Vagina (tissue), 2 donors: ENCODE measurements around the gene NTRK1. TPM values are rescaled to one million over a fixed set of nuclear protein-coding genes. Genes with fewer than 3 reads are reported as not detected.

Experiments used
- DNase-seq, 2 donors: peaks; one replicate each; pipeline ENCODE4 v3.0.0-alpha.2; 2017; ENCODE audit errors: extremely low spot score in 2 of 2
- H3K27ac ChIP-seq: fragments of 200-600 bp; sonication (generic); one replicate; pipeline ENCODE4 v1.5.1; 2019
- H3K27me3 ChIP-seq: fragments of 200-600 bp; sonication (generic); one replicate; pipeline ENCODE4 v1.5.1; 2019
- H3K36me3 ChIP-seq, 2 donors: fragments of 200-600 bp; sonication (generic); one replicate each; pipeline ENCODE4 v1.5.1; 2017 to 2019
- H3K4me1 ChIP-seq: fragments of 200-600 bp; sonication (generic); one replicate; pipeline ENCODE4 v1.5.1; 2019
- H3K4me3 ChIP-seq, 2 donors: fragments of 200-600 bp; sonication (generic); 1 replicate in 1 of 2; 2 replicates in 1 of 2; pipeline ENCODE4 v1.5.1; 2016 to 2019
- H3K9me3 ChIP-seq: fragments of 200-600 bp; sonication (generic); one replicate; pipeline ENCODE4 v1.5.1; 2019
- CTCF ChIP-seq, 3 experiments: fragments of 450-650 bp in 2 of 3; fragments of 200-600 bp in 1 of 3; sonication (generic) in 1 of 3; IDR thresholded peaks; one replicate each; pipeline ENCODE4 v1.5.1; 2017 to 2019; ENCODE audit warnings: antibody characterized with exemption in 3 of 3, mild to moderate bottlenecking in 2 of 3, moderate library complexity in 2 of 3
- POLR2A ChIP-seq, 2 donors: fragments of 450-650 bp; IDR thresholded peaks; one replicate each; pipeline ENCODE4 v1.6.1; 2017; ENCODE audit warnings: antibody characterized with exemption in 2 of 2, mild to moderate bottlenecking in 2 of 2, moderate library complexity in 2 of 2
- POLR2AphosphoS5 ChIP-seq, 2 donors: sonication (generic); formaldehyde crosslinking; IDR thresholded peaks; one replicate each; pipeline ENCODE4 v1.9.0; 2017; ENCODE audit warnings: antibody characterized with exemption in 2 of 2, mild to moderate bottlenecking in 2 of 2, low read depth in 1 of 2; ENCODE audit not compliant: insufficient read depth in 1 of 2
- intact Hi-C: fragments of 100-400 bp; cut with DNase I; formaldehyde crosslinking; loops from one replicate; pipeline ENCODE4 v1.15.1; 2023
- total RNA-seq: library from RNA; depleted of rRNA; stranded (reverse); fragments of >200 nt; gene quantifications from one replicate; pipeline ENCODE4 v1.2.3, GENCODE V29; 2016

The NTRK1 gene
- total RNA-seq, 1 donor from 2014 or later = 2.9 TPM

- Histone ChIP-seq H3K27ac (no peak overlapping the region), H3K36me3 (no peaks in the 10 kb centered on the region), H3K9me3 (no peaks in the 10 kb centered on the region), H3K4me3 (peak overlapping the region in 1 of 2 donors; percentile 33), H3K27me3 (peaks cover 16% of the 10 kb centered on the region), H3K4me1 (peaks cover 24% of the 10 kb centered on the region)
- DNase-seq = no peak
- TF ChIP-seq CTCF (IDR thresholded peaks at IDR 0.05) (peak; percentile 38 to 61 (median 43)), POLR2AphosphoS5 (IDR thresholded peaks at IDR 0.05; ENCODE audit: insufficient read depth in 1 of 2, low read depth in 1 of 2) (no peak), POLR2A (IDR thresholded peaks at IDR 0.05) (no peak)
- intact Hi-C loops = loop anchor here (10.0 kb wide), 1 partner anchor 137 kb away; no protein-coding TSS in a partner anchor
Measured at GRCh38 chr1:156927215-156928042, 66.8 kb downstream of the NTRK1 start.

GRCh38 chr1:156928043-156928602 lies 67.5 kb downstream of the NTRK1 start:
- H3K9me3 ChIP-seq = no peaks in the 10 kb centered on the region
- TF ChIP-seq POLR2A (IDR thresholded peaks at IDR 0.05) (no peak), CTCF (IDR thresholded peaks at IDR 0.05) (no peak), POLR2AphosphoS5 (IDR thresholded peaks at IDR 0.05; ENCODE audit: insufficient read depth in 1 of 2, low read depth in 1 of 2) (no peak)
- peaks cover 16% of the 10 kb centered on the region for H3K27me3 ChIP-seq
- H3K27ac ChIP-seq = no peak overlapping the region
- H3K4me3 ChIP-seq = peak overlapping the region in 1 of 2 donors; percentile 33
- peaks cover 22% of the 10 kb centered on the region for H3K4me1 ChIP-seq
- no peaks in the 10 kb centered on the region for H3K36me3 ChIP-seq
- intact Hi-C loops = loop anchor here (10.0 kb wide), 1 partner anchor 137 kb away; no protein-coding TSS in a partner anchor
- DNase-seq = no peak

GRCh38 chr1:156929596-156930238 lies 69.1 kb downstream of the NTRK1 start:
- Histone ChIP-seq H3K4me3 (no peak overlapping the region), H3K27me3 (peaks cover 7% of the 10 kb centered on the region), H3K4me1 (peaks cover 9% of the 10 kb centered on the region), H3K9me3 (no peaks in the 10 kb centered on the region), H3K27ac (no peak overlapping the region), H3K36me3 (no peaks in the 10 kb centered on the region)
- TF ChIP-seq POLR2AphosphoS5 (IDR thresholded peaks at IDR 0.05; ENCODE audit: insufficient read depth in 1 of 2, low read depth in 1 of 2) (no peak), POLR2A (IDR thresholded peaks at IDR 0.05) (no peak), CTCF (IDR thresholded peaks at IDR 0.05) (no peak)
- intact Hi-C loops = loop anchor here (10.0 kb wide), 1 partner anchor 135 kb away; no protein-coding TSS in a partner anchor
- DNase-seq = no peak

- no peak for DNase-seq
- Histone ChIP-seq H3K27ac (no peak overlapping the region), H3K4me1 (peaks cover 9% of the 10 kb centered on the region), H3K9me3 (no peaks in the 10 kb centered on the region), H3K4me3 (no peak overlapping the region), H3K27me3 (peaks cover 7% of the 10 kb centered on the region), H3K36me3 (no peaks in the 10 kb centered on the region)
- no peak for TF ChIP-seq POLR2A (IDR thresholded peaks at IDR 0.05)
- TF ChIP-seq POLR2AphosphoS5 (IDR thresholded peaks at IDR 0.05; ENCODE audit: insufficient read depth in 1 of 2, low read depth in 1 of 2) = no peak
- TF ChIP-seq CTCF (IDR thresholded peaks at IDR 0.05) = no peak
- intact Hi-C loops = no loop called here
Measured at GRCh38 chr1:156930483-156930882, 69.8 kb downstream of the NTRK1 start.

Other genes with a start within 250 kb of the NTRK1 start
- not detected for gene HAPLN2, start 241.4 kb upstream of the NTRK1 start, total RNA-seq
- gene BCAN, start 218.7 kb upstream of the NTRK1 start, total RNA-seq = 2.0 TPM
- 16.0 TPM for gene NES, start 183.5 kb upstream of the NTRK1 start, total RNA-seq
- gene CRABP2, start 155.3 kb upstream of the NTRK1 start, total RNA-seq = 97.7 TPM
- 17.7 TPM for gene METTL25B, start 132.4 kb upstream of the NTRK1 start, total RNA-seq
- 12.8 TPM for gene ISG20L2, start 132.1 kb upstream of the NTRK1 start, total RNA-seq
- 40.0 TPM for gene MRPL24, start 119.8 kb upstream of the NTRK1 start, total RNA-seq
- 154 TPM for gene HDGF, start 109.2 kb upstream of the NTRK1 start, total RNA-seq
- gene PRCC, start 93.3 kb upstream of the NTRK1 start, total RNA-seq = 30.4 TPM
- 4.9 TPM for gene SH2D2A, start 44.0 kb upstream of the NTRK1 start, total RNA-seq
- not detected for gene INSRR, start 1.7 kb upstream of the NTRK1 start, total RNA-seq
- 11.5 TPM for gene PEAR1, start 32.9 kb downstream of the NTRK1 start, total RNA-seq
- not detected for gene LRRC71, start 59.8 kb downstream of the NTRK1 start, total RNA-seq
- 29.2 TPM for gene ARHGEF11, start 184.9 kb downstream of the NTRK1 start, total RNA-seq
- not detected for gene ETV3L, start 238.9 kb downstream of the NTRK1 start, total RNA-seq